Bronchial epithelial cell (primary cell): ENCODE results near the gene C10orf90. TPM values are rescaled to one million over a fixed set of nuclear protein-coding genes. Genes with fewer than 3 reads are reported as not detected.
A peak's percentile ranks its signal among the peaks of the same experiment; 100 is the strongest.

Experiments used
- DNase-seq: peaks from one replicate; pipeline ENCODE4 v3.0.0-alpha.2; 2010; ENCODE audit warnings: low read depth
- FAIRE-seq: peaks from 2 replicates; lab custom pipeline; 2011; peaks lifted over from hg19 to GRCh38; lab: Jason Lieb, UNC
- H3K27me3 ChIP-seq: 2 replicates; pipeline ENCODE4 v1.5.1; 2011; ENCODE audit warnings: low read length; ENCODE audit not compliant: control insufficient read depth, insufficient read depth
- H3K36me3 ChIP-seq: 2 replicates; pipeline ENCODE4 v1.5.1; 2011; ENCODE audit warnings: low read length; ENCODE audit not compliant: control insufficient read depth, insufficient read depth
- H3K4me3 ChIP-seq: 2 replicates; pipeline ENCODE4 v1.5.1; 2011; ENCODE audit warnings: mild to moderate bottlenecking, low read depth, low read length, control low read depth
- total RNA-seq: library from RNA; depleted of rRNA; stranded (reverse); fragments of >200 nt; gene quantifications from 2 replicates; pipeline ENCODE4 v1.2.1, GENCODE V29; 2014
- TF ChIP-seq, protein P1 (sequence below): IDR thresholded peaks from 2 replicates; pipeline ENCODE4 v1.5.1; 2011; ENCODE audit warnings: mild to moderate bottlenecking, moderate library complexity, low read length, control low read depth, inconsistent platforms; ENCODE audit not compliant: insufficient read depth, severe bottlenecking

Gene C10orf90
- total RNA-seq, 1 donor from 2014 or later: not detected

DNA sequence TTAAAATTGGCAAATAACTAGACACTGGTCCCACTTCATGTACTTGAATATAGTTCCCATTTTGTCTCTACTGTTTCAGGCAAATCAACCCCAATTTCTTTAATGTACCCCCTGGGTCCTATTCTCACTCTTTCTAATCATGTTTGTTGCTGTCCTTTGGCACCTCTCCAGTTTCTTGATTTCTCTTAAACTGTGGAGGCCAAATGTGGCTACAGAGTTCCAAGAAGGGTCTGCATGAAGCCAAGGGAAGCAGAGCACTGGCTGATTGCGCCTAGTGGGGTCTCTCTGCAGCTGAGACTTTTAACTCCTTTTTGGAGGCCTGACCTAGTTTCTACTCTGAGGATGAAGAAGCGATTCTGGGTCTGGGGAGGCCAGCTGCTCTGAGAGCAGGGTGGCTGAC lies 275.5 kb downstream of the C10orf90 start:
- Histone ChIP-seq H3K4me3 (no peak overlapping the region), H3K36me3 (no peaks in the 10 kb centered on the region), H3K27me3 (no peaks in the 10 kb centered on the region)
- FAIRE-seq (no peak), DNase-seq (no peak)
- TF ChIP-seq, protein P1, sequence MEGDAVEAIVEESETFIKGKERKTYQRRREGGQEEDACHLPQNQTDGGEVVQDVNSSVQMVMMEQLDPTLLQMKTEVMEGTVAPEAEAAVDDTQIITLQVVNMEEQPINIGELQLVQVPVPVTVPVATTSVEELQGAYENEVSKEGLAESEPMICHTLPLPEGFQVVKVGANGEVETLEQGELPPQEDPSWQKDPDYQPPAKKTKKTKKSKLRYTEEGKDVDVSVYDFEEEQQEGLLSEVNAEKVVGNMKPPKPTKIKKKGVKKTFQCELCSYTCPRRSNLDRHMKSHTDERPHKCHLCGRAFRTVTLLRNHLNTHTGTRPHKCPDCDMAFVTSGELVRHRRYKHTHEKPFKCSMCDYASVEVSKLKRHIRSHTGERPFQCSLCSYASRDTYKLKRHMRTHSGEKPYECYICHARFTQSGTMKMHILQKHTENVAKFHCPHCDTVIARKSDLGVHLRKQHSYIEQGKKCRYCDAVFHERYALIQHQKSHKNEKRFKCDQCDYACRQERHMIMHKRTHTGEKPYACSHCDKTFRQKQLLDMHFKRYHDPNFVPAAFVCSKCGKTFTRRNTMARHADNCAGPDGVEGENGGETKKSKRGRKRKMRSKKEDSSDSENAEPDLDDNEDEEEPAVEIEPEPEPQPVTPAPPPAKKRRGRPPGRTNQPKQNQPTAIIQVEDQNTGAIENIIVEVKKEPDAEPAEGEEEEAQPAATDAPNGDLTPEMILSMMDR: no peak

DNA sequence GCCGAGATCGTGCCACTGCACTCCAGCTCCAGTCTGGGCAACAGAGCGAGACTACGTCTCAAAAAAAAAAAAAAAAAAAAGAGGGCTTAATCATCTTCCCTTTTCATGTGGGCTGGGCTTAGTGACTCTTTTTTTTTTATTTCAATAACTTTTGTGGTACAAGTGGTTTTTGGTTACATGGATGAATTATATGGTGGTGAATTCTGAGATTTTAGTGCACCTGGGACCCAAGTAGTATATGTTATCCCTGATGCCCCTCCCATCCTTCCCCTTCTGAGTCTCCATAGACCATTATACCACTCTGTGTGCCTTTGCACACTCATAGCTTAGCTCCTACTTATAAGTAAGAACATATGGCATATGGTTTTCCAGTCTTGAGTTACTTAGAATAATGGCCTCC lies 277.4 kb downstream of the C10orf90 start:
- H3K27me3 ChIP-seq: no peaks in the 10 kb centered on the region
- no peak overlapping the region for H3K4me3 ChIP-seq
- H3K36me3 ChIP-seq: no peaks in the 10 kb centered on the region
- DNase-seq (no peak), FAIRE-seq (no peak)
- TF ChIP-seq, protein P1: no peak

DNA sequence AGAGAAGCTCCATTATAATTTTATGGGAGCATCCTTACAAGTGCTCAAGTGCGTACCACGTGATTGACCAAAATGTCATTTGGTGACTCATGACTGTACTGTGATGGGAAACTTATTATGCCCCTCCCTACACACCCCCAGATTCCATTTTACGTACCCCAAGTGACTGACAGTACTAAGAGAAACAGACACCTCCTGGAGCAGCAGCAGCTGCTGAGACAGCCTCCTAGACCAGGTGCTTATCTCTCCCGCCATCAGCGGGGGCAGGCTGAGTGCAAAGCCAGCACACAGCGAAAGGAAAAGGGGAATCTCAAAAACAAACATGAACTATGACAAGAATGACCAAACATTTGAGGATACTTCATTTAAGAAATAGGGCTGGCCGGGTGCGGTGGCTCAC lies 278.0 kb downstream of the C10orf90 start:
- TF ChIP-seq, protein P1: no peak
- Histone ChIP-seq H3K4me3 (no peak overlapping the region), H3K36me3 (no peaks in the 10 kb centered on the region), H3K27me3 (no peaks in the 10 kb centered on the region)
- FAIRE-seq: no peak
- DNase-seq: no peak

DNA sequence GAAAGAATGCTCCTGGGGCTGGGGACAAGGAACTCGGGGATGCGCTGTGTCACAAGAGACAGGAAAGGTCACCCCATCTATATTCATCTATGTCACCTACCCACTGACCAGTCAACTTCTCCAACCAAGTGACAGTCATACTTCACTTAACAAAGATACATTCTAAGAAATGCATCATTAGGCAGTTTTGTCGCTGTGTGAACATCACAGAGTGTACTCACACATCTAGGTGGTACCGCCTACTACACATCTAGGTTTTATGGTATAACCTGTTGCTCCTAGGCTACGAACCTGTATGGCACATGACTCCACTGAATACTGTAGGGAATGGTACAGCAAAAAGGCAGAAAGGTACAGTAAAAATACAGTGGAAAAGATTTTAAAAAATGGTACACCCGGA lies 278.4 kb downstream of the C10orf90 start:
- Histone ChIP-seq H3K27me3 (no peaks in the 10 kb centered on the region), H3K4me3 (no peak overlapping the region), H3K36me3 (no peaks in the 10 kb centered on the region)
- DNase-seq: no peak
- no peak for FAIRE-seq
- TF ChIP-seq, protein P1: no peak

DNA sequence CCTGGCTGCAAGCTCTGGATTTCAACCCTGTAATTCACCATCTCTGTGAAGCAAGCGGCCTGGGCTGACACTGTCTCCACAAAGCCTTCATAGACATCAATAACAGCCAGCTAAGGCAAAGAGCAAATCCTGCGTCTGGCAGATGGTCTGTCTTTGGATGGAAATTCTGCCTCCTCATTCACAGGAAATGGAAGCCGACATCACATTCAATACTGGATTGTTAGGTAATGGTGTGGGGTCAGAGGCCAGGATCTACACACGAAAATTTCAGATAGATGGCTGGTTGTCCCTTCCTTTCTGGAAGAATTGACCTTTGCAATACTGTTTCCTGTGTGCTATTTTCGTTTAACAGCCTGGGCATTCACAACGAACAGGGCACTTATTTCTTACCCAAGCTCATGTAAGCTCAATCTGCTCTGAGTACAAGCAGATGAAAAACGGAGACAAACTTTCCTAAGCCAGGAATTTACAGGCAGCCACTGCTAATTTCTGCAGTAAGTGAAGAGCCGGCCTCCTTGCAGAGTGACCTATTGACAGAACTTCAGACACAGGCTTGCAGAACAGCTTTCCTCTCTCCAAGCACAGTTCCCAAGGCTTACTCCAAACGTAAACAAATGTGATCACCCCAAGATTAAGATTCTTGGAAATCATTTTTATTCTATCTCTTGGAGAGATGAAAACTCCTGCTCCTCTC lies 279.2 kb downstream of the C10orf90 start:
- H3K4me3 ChIP-seq: no peak overlapping the region
- no peaks in the 10 kb centered on the region for H3K36me3 ChIP-seq
- TF ChIP-seq, protein P1: no peak
- FAIRE-seq: peak; percentile 55
- no peaks in the 10 kb centered on the region for H3K27me3 ChIP-seq
- no peak for DNase-seq

DNA sequence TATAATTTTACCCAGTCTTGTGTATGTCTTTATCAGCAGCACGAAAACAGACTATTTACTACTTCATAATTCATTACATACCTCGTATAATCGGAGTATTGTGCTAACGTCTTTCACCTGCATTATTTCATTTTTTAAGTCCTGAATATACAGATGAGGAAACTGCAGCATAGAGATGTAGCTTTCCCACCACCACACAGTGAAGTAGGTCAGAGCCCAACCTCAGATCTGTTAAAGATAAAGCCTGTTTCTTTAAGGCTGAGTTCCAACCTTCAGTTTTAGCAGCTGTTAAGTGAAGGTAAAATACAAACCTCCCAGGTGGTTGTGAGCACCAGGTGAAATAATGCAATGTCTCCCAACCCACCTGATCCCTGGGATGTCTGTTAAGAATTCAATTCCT lies 280.2 kb downstream of the C10orf90 start:
- TF ChIP-seq, protein P1: no peak
- H3K4me3 ChIP-seq: no peak overlapping the region
- no peaks in the 10 kb centered on the region for H3K27me3 ChIP-seq
- DNase-seq (no peak), FAIRE-seq (no peak)
- no peaks in the 10 kb centered on the region for H3K36me3 ChIP-seq
